ENCODE data around the gene ARTN.

DNA sequence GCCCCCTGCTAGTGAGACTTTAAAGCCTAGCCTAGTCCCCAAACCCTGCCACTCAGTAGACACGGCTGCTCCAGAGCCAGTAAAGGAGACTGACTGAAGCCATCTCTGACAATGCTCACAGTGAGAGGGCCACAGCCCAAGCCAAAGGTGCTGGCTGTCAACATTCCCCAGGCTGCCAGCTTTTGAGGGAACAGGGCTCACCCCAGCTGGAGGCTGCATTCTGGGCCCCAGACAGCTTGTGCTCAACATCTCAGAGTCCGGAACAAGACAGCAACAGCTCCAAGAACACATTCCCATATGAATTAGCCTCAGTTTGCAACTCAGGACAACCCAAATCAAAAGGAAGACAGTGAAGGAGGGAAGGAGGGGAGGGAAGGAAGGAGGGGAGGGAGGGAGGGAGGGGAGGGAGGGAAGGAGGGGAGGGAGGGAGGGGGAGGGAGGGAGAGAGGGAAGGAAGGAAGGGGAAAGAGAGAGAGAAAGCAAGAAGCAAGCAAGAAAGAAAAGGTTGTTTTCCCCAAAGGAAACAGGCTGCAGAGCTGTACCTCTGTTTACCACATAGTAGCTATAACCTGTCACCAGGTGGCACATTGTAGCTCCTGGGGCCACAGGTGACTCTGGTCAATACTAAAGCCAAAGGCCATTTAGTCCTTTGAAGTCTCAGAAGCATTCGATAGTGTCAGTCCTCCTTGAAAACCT lies 5.4 kb downstream of the ARTN start:
- no peak for TF ChIP-seq EP300 (IDR thresholded peaks at IDR 0.05; ENCODE audit: borderline replicate concordance)
- no peak for TF ChIP-seq YY1 (IDR thresholded peaks at IDR 0.05; ENCODE audit: low read depth)
- TF ChIP-seq CREB1 (IDR thresholded peaks at IDR 0.05; ENCODE audit: low read depth): no peak
- TF ChIP-seq, protein P1, sequence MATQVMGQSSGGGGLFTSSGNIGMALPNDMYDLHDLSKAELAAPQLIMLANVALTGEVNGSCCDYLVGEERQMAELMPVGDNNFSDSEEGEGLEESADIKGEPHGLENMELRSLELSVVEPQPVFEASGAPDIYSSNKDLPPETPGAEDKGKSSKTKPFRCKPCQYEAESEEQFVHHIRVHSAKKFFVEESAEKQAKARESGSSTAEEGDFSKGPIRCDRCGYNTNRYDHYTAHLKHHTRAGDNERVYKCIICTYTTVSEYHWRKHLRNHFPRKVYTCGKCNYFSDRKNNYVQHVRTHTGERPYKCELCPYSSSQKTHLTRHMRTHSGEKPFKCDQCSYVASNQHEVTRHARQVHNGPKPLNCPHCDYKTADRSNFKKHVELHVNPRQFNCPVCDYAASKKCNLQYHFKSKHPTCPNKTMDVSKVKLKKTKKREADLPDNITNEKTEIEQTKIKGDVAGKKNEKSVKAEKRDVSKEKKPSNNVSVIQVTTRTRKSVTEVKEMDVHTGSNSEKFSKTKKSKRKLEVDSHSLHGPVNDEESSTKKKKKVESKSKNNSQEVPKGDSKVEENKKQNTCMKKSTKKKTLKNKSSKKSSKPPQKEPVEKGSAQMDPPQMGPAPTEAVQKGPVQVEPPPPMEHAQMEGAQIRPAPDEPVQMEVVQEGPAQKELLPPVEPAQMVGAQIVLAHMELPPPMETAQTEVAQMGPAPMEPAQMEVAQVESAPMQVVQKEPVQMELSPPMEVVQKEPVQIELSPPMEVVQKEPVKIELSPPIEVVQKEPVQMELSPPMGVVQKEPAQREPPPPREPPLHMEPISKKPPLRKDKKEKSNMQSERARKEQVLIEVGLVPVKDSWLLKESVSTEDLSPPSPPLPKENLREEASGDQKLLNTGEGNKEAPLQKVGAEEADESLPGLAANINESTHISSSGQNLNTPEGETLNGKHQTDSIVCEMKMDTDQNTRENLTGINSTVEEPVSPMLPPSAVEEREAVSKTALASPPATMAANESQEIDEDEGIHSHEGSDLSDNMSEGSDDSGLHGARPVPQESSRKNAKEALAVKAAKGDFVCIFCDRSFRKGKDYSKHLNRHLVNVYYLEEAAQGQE (IDR thresholded peaks at IDR 0.05; ENCODE audit: low read depth): no peak
- TF ChIP-seq TAF1 (IDR thresholded peaks at IDR 0.05; ENCODE audit: low read depth): no peak
- no peak for TF ChIP-seq RAD21 (IDR thresholded peaks at IDR 0.05; ENCODE audit: low read depth)
- no peak for TF ChIP-seq ZBTB7A (IDR thresholded peaks at IDR 0.05; ENCODE audit: low read depth)
- TF ChIP-seq, protein P2, sequence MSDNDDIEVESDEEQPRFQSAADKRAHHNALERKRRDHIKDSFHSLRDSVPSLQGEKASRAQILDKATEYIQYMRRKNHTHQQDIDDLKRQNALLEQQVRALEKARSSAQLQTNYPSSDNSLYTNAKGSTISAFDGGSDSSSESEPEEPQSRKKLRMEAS (IDR thresholded peaks at IDR 0.05): no peak
- TF ChIP-seq EGR1 (IDR thresholded peaks at IDR 0.05): no peak
- no peak for TF ChIP-seq TEAD4 (IDR thresholded peaks at IDR 0.05)
- TF ChIP-seq NFIC (IDR thresholded peaks at IDR 0.05): no peak
- TF ChIP-seq CEBPB (IDR thresholded peaks at IDR 0.05): no peak
- TF ChIP-seq, protein P3, sequence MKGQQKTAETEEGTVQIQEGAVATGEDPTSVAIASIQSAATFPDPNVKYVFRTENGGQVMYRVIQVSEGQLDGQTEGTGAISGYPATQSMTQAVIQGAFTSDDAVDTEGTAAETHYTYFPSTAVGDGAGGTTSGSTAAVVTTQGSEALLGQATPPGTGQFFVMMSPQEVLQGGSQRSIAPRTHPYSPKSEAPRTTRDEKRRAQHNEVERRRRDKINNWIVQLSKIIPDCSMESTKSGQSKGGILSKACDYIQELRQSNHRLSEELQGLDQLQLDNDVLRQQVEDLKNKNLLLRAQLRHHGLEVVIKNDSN (IDR thresholded peaks at IDR 0.05): no peak
